Measurements from ENCODE around the gene MRPL36. TPM values are rescaled to one million over a fixed set of nuclear protein-coding genes. Genes with fewer than 3 reads are reported as not detected.

Gene MRPL36
- total and polyA plus RNA-seq, 9 donors: 26.8 to 60.7 (median 34.0) TPM

- Histone ChIP-seq H3K4me1 (ENCODE audit: insufficient read depth) (no peaks in the 10 kb centered on the region), H3K27me3 (no peaks in the 10 kb centered on the region), H3K4me3 (no peak overlapping the region), H3K36me3 (no peaks in the 10 kb centered on the region), H3K27ac (no peak overlapping the region), H3K9me3 (no peaks in the 10 kb centered on the region)
- 90 to 91% (median 90%) methylated on average over 4 of the region's 4 CpGs for WGBS, 3 donors
- intact Hi-C loops (cut with DNase I): no loop called here
- TF ChIP-seq CTCF (IDR thresholded peaks at IDR 0.05): no peak
- no peak for TF ChIP-seq EP300 (IDR thresholded peaks at IDR 0.05)
- no peak for TF ChIP-seq POLR2A (IDR thresholded peaks at IDR 0.05)
- DNase-seq: no peak
Observed at GRCh38 chr5:1820926-1821325, 21.3 kb upstream of the MRPL36 start.

GRCh38 chr5:1820381-1820780, 20.7 kb upstream of the MRPL36 start:
- Histone ChIP-seq H3K4me3 (no peak overlapping the region), H3K27ac (no peak overlapping the region), H3K27me3 (no peaks in the 10 kb centered on the region), H3K4me1 (ENCODE audit: insufficient read depth) (no peaks in the 10 kb centered on the region), H3K36me3 (no peaks in the 10 kb centered on the region), H3K9me3 (no peaks in the 10 kb centered on the region)
- WGBS, 3 donors: 92 to 94% (median 93%) methylated on average over 12 of the region's 12 CpGs
- intact Hi-C loops (cut with DNase I): no loop called here
- no peak for DNase-seq
- TF ChIP-seq CTCF (IDR thresholded peaks at IDR 0.05): no peak

DNA sequence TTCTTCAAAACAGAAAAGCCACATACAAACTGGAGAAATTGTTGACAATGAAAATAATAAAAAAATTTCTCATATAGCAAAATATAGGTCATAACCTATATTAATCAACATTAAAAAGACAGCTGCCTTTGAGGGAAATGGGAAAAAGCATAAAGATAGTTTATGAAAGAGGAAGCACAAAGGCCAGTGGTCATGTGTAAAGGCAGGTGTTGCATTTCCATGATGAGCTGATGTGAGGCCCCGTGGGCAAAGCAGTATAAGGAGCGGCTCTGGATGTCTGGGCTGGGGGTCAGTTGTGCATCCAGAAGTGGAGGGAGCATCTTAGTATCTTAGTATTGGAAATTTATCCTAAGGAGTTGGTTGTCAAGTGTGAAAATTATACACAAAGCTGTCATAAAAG, 19.8 kb upstream of the MRPL36 start:
- Histone ChIP-seq H3K36me3 (no peaks in the 10 kb centered on the region), H3K4me1 (ENCODE audit: insufficient read depth) (no peaks in the 10 kb centered on the region), H3K27ac (no peak overlapping the region), H3K27me3 (no peaks in the 10 kb centered on the region), H3K4me3 (no peak overlapping the region), H3K9me3 (no peaks in the 10 kb centered on the region)
- intact Hi-C loops (cut with DNase I): no loop called here
- DNase-seq: no peak
- WGBS, 3 donors: 71 to 99% (median 91%) methylated on average over 2 of the region's 2 CpGs
- TF ChIP-seq EP300 (IDR thresholded peaks at IDR 0.05): no peak
- TF ChIP-seq CTCF (IDR thresholded peaks at IDR 0.05): no peak
- TF ChIP-seq POLR2A (IDR thresholded peaks at IDR 0.05): no peak

- TF ChIP-seq POLR2A (IDR thresholded peaks at IDR 0.05) (no peak), EP300 (IDR thresholded peaks at IDR 0.05) (no peak), CTCF (IDR thresholded peaks at IDR 0.05) (no peak)
- intact Hi-C loops (cut with DNase I): no loop called here
- Histone ChIP-seq H3K4me3 (no peak overlapping the region), H3K9me3 (no peaks in the 10 kb centered on the region), H3K4me1 (ENCODE audit: insufficient read depth) (no peaks in the 10 kb centered on the region), H3K36me3 (no peaks in the 10 kb centered on the region), H3K27ac (no peak overlapping the region), H3K27me3 (no peaks in the 10 kb centered on the region)
- DNase-seq: no peak
- WGBS, 3 donors: 92 to 96% (median 93%) methylated on average over 5 of the region's 5 CpGs
Observed at GRCh38 chr5:1818784-1819183, 19.1 kb upstream of the MRPL36 start.

All from ovary (tissue), 9 donors.